HG03442 (cell line): ENCODE measurements around the gene PDCD2.
"Not testable (repeated sequence)": the region's sequence is repeated elsewhere in the genome, so short reads cannot be mapped to it uniquely, and the experiment has no call there.

Experiments used
- ATAC-seq: cut with Tn5 transposase; IDR thresholded peaks from one replicate; pipeline ENCODE4 v1.9.1; 2021; ENCODE audit warnings: mild to moderate bottlenecking, moderate library complexity; ENCODE audit not compliant: unreplicated experiment

PDCD2 gene

GRCh38 chr6:170584181-170584953 lies at the start of gene PDCD2:
Gene PDCD2, minus strand, starts transcription at chr6:170584637. Its CDS starts 56 bp downstream, at chr6:170584581.
- peak; percentile 96 for ATAC-seq

GRCh38 chr6:170616020-170616554 lies 31.6 kb upstream of the PDCD2 start:
- not testable (repeated sequence) for ATAC-seq

GRCh38 chr6:170612256-170612804 lies 27.9 kb upstream of the PDCD2 start:
- peak; percentile 67 for ATAC-seq

GRCh38 chr6:170609225-170609624 lies 24.8 kb upstream of the PDCD2 start:
- not testable (repeated sequence) for ATAC-seq

GRCh38 chr6:170605574-170606259 lies 21.3 kb upstream of the PDCD2 start:
- no peak for ATAC-seq

GRCh38 chr6:170597278-170597677 lies 12.8 kb upstream of the PDCD2 start:
- ATAC-seq = no peak

- no peak for ATAC-seq
Measured at GRCh38 chr6:170596426-170596825, 12.0 kb upstream of the PDCD2 start.

GRCh38 chr6:170590725-170591124 lies 6.3 kb upstream of the PDCD2 start:
- no peak for ATAC-seq

GRCh38 chr6:170584954-170585498 lies 589 bp upstream of the PDCD2 start:
- ATAC-seq = peak; percentile 27

GRCh38 chr6:170583756-170584180 lies 669 bp downstream of the PDCD2 start:
- no peak for ATAC-seq

GRCh38 chr6:170578909-170579308 lies 5.5 kb downstream of the PDCD2 start:
- ATAC-seq = no peak

- ATAC-seq = no peak
Measured at GRCh38 chr6:170575250-170575649, 9.2 kb downstream of the PDCD2 start.

GRCh38 chr6:170572704-170573466 lies 11.6 kb downstream of the PDCD2 start:
- no peak for ATAC-seq

- no peak for ATAC-seq
Measured at GRCh38 chr6:170564936-170565530, 19.4 kb downstream of the PDCD2 start.

GRCh38 chr6:170561555-170561954 lies 22.9 kb downstream of the PDCD2 start:
- ATAC-seq = no peak

- no peak for ATAC-seq
Measured at GRCh38 chr6:170555305-170555704, 29.1 kb downstream of the PDCD2 start.

- no peak for ATAC-seq
Measured at GRCh38 chr6:170554796-170555137, 29.7 kb downstream of the PDCD2 start.

GRCh38 chr6:170554013-170554795 lies 30.2 kb downstream of the PDCD2 start, which contains the start of gene TBP:
Gene TBP, plus strand, starts transcription at chr6:170554369. Its CDS starts 2,661 bp downstream, at chr6:170557030.
- ATAC-seq = peak; percentile 96

GRCh38 chr6:170553534-170554012 lies 30.9 kb downstream of the PDCD2 start:
- ATAC-seq = peak; percentile 19
